ENCODE measurements around the gene G3BP1.

The G3BP1 gene

GRCh38 chr5:151805414-151806223 is 33.9 kb downstream of the G3BP1 start:
- no peak for DNase-seq (ENCODE audit: low read depth)
- no peak overlapping the region for H3K4me3 ChIP-seq (ENCODE audit: low read depth, low read length)
- no peak for TF ChIP-seq CTCF (IDR thresholded peaks at IDR 0.05; ENCODE audit: low read depth, low read length, missing control alignments)
- in situ Hi-C loops (cut with HindIII; ENCODE audit: low sequenced_read_pairs), result no loop called here

GRCh38 chr5:151808451-151809169 is 36.9 kb downstream of the G3BP1 start:
- in situ Hi-C loops (cut with HindIII; ENCODE audit: low sequenced_read_pairs), result no loop called here
- TF ChIP-seq CTCF (IDR thresholded peaks at IDR 0.05; ENCODE audit: low read depth, low read length, missing control alignments), result no peak
- DNase-seq (ENCODE audit: low read depth), result no peak
- no peak overlapping the region for H3K4me3 ChIP-seq (ENCODE audit: low read depth, low read length)

- DNase-seq (ENCODE audit: low read depth), result no peak
- no peak overlapping the region for H3K4me3 ChIP-seq (ENCODE audit: low read depth, low read length)
- no peak for TF ChIP-seq CTCF (IDR thresholded peaks at IDR 0.05; ENCODE audit: low read depth, low read length, missing control alignments)
- in situ Hi-C loops (cut with HindIII; ENCODE audit: low sequenced_read_pairs), result no loop called here
These were observed 38.7 kb downstream of the G3BP1 start for GRCh38 chr5:151810449-151810848.

- no peak overlapping the region for H3K4me3 ChIP-seq (ENCODE audit: low read depth, low read length)
- DNase-seq (ENCODE audit: low read depth), result no peak
- TF ChIP-seq CTCF (IDR thresholded peaks at IDR 0.05; ENCODE audit: low read depth, low read length, missing control alignments), result no peak
- in situ Hi-C loops (cut with HindIII; ENCODE audit: low sequenced_read_pairs), result no loop called here
These were observed 39.1 kb downstream of the G3BP1 start for GRCh38 chr5:151810897-151811296.

GRCh38 chr5:151811593-151812321 is 40.0 kb downstream of the G3BP1 start:
- peak; percentile 65 for DNase-seq (ENCODE audit: low read depth)

More at GRCh38 chr5:151811593-151812321, 40.0 kb downstream of the G3BP1 start:
- in situ Hi-C loops (cut with HindIII; ENCODE audit: low sequenced_read_pairs), result no loop called here
- H3K4me3 ChIP-seq (ENCODE audit: low read depth, low read length), result no peak overlapping the region
- TF ChIP-seq CTCF (IDR thresholded peaks at IDR 0.05; ENCODE audit: low read depth, low read length, missing control alignments), result no peak
